Measurements from ENCODE around the gene PSMF1.

Gene PSMF1

GRCh38 chr20:1086277-1087213 is 31.9 kb upstream of the PSMF1 start:
- TF ChIP-seq CTCF (IDR thresholded peaks at IDR 0.05), result no peak

GRCh38 chr20:1087311-1087905 is 31.0 kb upstream of the PSMF1 start:
- TF ChIP-seq CTCF (IDR thresholded peaks at IDR 0.05), result no peak

- no peak for TF ChIP-seq CTCF (IDR thresholded peaks at IDR 0.05)
These were observed 23.7 kb upstream of the PSMF1 start for GRCh38 chr20:1094751-1095150.

- TF ChIP-seq CTCF (IDR thresholded peaks at IDR 0.05), result no peak
These were observed 16.9 kb upstream of the PSMF1 start for GRCh38 chr20:1101533-1101932.

GRCh38 chr20:1102016-1102415 is 16.4 kb upstream of the PSMF1 start:
- TF ChIP-seq CTCF (IDR thresholded peaks at IDR 0.05), result no peak

- no peak for TF ChIP-seq CTCF (IDR thresholded peaks at IDR 0.05)
These were observed 14.7 kb upstream of the PSMF1 start for GRCh38 chr20:1103751-1104150.

- no peak for TF ChIP-seq CTCF (IDR thresholded peaks at IDR 0.05)
These were observed 12.7 kb upstream of the PSMF1 start for GRCh38 chr20:1105599-1106194.

All from LNCAP (cell line).